ENCODE data around the gene IL12A. TPM values are rescaled to one million over a fixed set of nuclear protein-coding genes. Genes with fewer than 3 reads are reported as not detected.

IL12A gene
- polyA plus RNA-seq, 1 donor = 0.76 TPM

GRCh38 chr3:159989973-159990846 lies 1.6 kb downstream of the IL12A start:
- DNase-seq = no peak

GRCh38 chr3:159991591-159991990 lies 3.0 kb downstream of the IL12A start:
- DNase-seq = no peak

GRCh38 chr3:159992589-159992988 lies 4.0 kb downstream of the IL12A start:
- no peak for DNase-seq

- DNase-seq = no peak
These were observed 5.5 kb downstream of the IL12A start for GRCh38 chr3:159994182-159994581.

- DNase-seq = no peak
These were observed 6.5 kb downstream of the IL12A start for GRCh38 chr3:159995091-159995490.

GRCh38 chr3:159996018-159996417 lies 7.4 kb downstream of the IL12A start:
- DNase-seq = no peak

GRCh38 chr3:159996959-159997358 lies 8.3 kb downstream of the IL12A start:
- no peak for DNase-seq

- DNase-seq = no peak
These were observed 12.6 kb downstream of the IL12A start for GRCh38 chr3:160001148-160001760.

- DNase-seq = no peak
These were observed 13.4 kb downstream of the IL12A start for GRCh38 chr3:160001850-160002623.

GRCh38 chr3:160003520-160004128 lies 15.0 kb downstream of the IL12A start:
- no peak for DNase-seq

- no peak for DNase-seq
These were observed 16.4 kb downstream of the IL12A start for GRCh38 chr3:160005004-160005403.

GRCh38 chr3:160006282-160007163 lies 17.9 kb downstream of the IL12A start:
- DNase-seq = peak; percentile 47

- no peak for DNase-seq
These were observed 20.3 kb downstream of the IL12A start for GRCh38 chr3:160008961-160009360.

- no peak for DNase-seq
These were observed 20.9 kb downstream of the IL12A start for GRCh38 chr3:160009525-160009924.

- no peak for DNase-seq
These were observed 21.9 kb downstream of the IL12A start for GRCh38 chr3:160010578-160010977.

- no peak for DNase-seq
These were observed 23.5 kb downstream of the IL12A start for GRCh38 chr3:160012108-160012507.

- DNase-seq = no peak
These were observed 28.3 kb downstream of the IL12A start for GRCh38 chr3:160016972-160017371.

- no peak for DNase-seq
These were observed 30.3 kb downstream of the IL12A start for GRCh38 chr3:160018959-160019358.

- DNase-seq = no peak
These were observed 31.5 kb downstream of the IL12A start for GRCh38 chr3:160020057-160020711.

GRCh38 chr3:160022068-160022467 lies 33.4 kb downstream of the IL12A start:
- no peak for DNase-seq

- no peak for DNase-seq
These were observed 34.8 kb downstream of the IL12A start for GRCh38 chr3:160023476-160023875.
